Adrenal gland (tissue), 12 donors: ENCODE data around the gene CSH1. TPM values are rescaled to one million over a fixed set of nuclear protein-coding genes. Genes with fewer than 3 reads are reported as not detected.
A peak's percentile ranks its signal among the peaks of the same experiment; 100 is the strongest.
"Not testable (repeated sequence)": the region's sequence is repeated elsewhere in the genome, so short reads cannot be mapped to it uniquely, and the experiment has no call there.

ENCODE experiments used
- DNase-seq, 7 donors: peaks; one replicate each; pipeline ENCODE4 v3.0.0-alpha.2; 2019 to 2020
- H3K27ac ChIP-seq, 5 donors: fragments of 200-600 bp; sonication (generic) in 4 of 5; 1 replicate in 3 of 5; 2 replicates in 2 of 5; pipeline versions ENCODE4 v1.5.1 to v1.8.0; 2016 to 2020; ENCODE audit warnings: mild to moderate bottlenecking in 1 of 5
- H3K27me3 ChIP-seq: fragments of 200-600 bp; 2 replicates; pipeline ENCODE4 v1.8.0; 2021
- H3K36me3 ChIP-seq, 2 donors: fragments of 200-600 bp; replicated peaks in 1 of 2; 1 replicate in 1 of 2; 2 replicates in 1 of 2; pipeline versions ENCODE4 v1.5.1 to v1.8.0; 2018 to 2022
- H3K4me1 ChIP-seq, 2 donors: fragments of 200-600 bp; replicated peaks in 1 of 2; 1 replicate in 1 of 2; 2 replicates in 1 of 2; pipeline versions ENCODE4 v1.5.1 to v1.8.0; 2018 to 2021
- H3K4me3 ChIP-seq, 4 donors: fragments of 200-600 bp; sonication (generic) in 3 of 4; one replicate each; pipeline ENCODE4 v1.5.1; 2016 to 2018
- H3K9me3 ChIP-seq, 3 donors: fragments of 200-600 bp; sonication (generic) in 1 of 3; replicated peaks in 1 of 3; 1 replicate in 2 of 3; 2 replicates in 1 of 3; pipeline versions ENCODE4 v1.5.1 to v1.8.0; 2016 to 2021
- POLR2A ChIP-seq, 2 donors: fragments of 450-650 bp; IDR thresholded peaks; one replicate each; pipeline ENCODE4 v1.6.1; 2017; ENCODE audit warnings: antibody characterized with exemption in 2 of 2, mild to moderate bottlenecking in 2 of 2, moderate library complexity in 1 of 2
- WGBS, 4 donors: extraction: QIAGEN DNeasy Blood & Tissue Kit in 2 of 4; methylation state at CpG; one replicate each; pipeline versions ENCODE4 v1.1.5 to v1.1.7; 2013 to 2017; 5-methylcytosine and 5-hydroxymethylcytosine counted together
- intact Hi-C, 2 donors: fragments of 100-400 bp; cut with DNase I; formaldehyde crosslinking; loops; one replicate each; pipeline versions ENCODE4 v1.14.1 to v1.15.0; 2022 to 2023
- polyA plus RNA-seq, 3 donors: library from polyadenylated mRNA; stranded (reverse); fragments of 200-250 nt in 2 of 3; fragments of 350-450 nt in 1 of 3; fragmentation: Illumina TruSeq in 1 of 3; extraction: RNeasy Lipid Tissue Mini Kit (QIAGEN cat#74804) in 1 of 3; gene quantifications; one replicate each; pipeline ENCODE4 v1.2.3, GENCODE V29; 2013 to 2014
- total RNA-seq, 9 donors: library from RNA; depleted of rRNA in 4 of 9; stranded (reverse); fragments of >200 nt in 4 of 9; fragments of 120-200 nt in 1 of 9; fragmentation: NEBNext Ultra II Directional in 1 of 9; extraction: Animal tissue kit (Norgen Biotek cat#: 25700) in 1 of 9; gene quantifications; one replicate each; pipeline versions ENCODE4 v1.1.0 to v1.2.4, GENCODE V29; 2013 to 2023
- TF ChIP-seq, protein P1 (sequence below), 6 experiments: fragments of 450-650 bp in 4 of 6; fragments of 200-600 bp in 2 of 6; sonication (generic) in 1 of 6; IDR thresholded peaks; 1 replicate in 5 of 6; 2 replicates in 1 of 6; pipeline versions ENCODE4 v1.5.1 to v1.8.0; 2016 to 2021; ENCODE audit warnings: antibody characterized with exemption in 6 of 6, mild to moderate bottlenecking in 2 of 6, moderate library complexity in 1 of 6
- donor health status: healthy with polysubstance abuse.
- donor health status: Bipolar disorder and iron deficiency.
- donor health status: DM: yes; HTN: yes; CAD: no.
- donor health status: DM: no; HTN: no; CAD: no.
- donor health status: DM: no; HTN: no; CAD: no.
- donor health status: DM: yes; HTN: yes; CAD: no.

Gene CSH1
- total and polyA plus RNA-seq, 12 donors = 1.4 TPM; not detected in 11

DNA sequence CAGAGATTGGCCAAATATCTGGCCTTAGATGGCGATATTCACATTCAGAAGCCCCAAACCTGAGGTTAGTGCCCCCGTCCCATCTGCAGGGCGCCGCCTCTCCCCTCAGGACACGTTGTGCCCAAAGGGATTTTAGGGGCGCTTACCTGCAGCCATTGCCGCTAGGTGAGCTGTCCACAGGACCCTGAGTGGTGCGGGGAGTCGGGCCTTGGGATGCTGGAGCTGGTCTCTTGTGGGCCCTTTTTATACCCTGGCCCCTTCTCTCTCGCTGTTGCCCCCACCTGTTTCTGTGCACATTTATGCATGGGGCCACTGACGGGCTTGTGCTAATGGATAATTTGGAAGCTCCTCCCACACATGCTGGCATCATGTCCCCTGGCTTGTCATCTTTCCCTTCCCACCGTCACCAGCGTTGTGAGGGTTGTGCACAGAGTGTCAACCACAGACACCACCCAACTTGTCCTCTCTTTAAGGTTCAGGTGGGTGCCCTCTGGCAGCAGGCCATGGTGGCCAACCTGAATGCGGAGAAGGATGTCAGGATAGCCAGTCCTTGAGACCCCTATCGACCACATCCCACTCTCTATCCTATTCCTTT is 14.8 kb upstream of the CSH1 start, which contains the start of gene CSHL1:
Gene CSHL1 (minus strand): TSS at position 218 of the 595 bp plus-strand sequence. CDS start 62 bp downstream, at position 156.
- no peak for DNase-seq
- no peak within 1 kb of the TSS for H3K4me3 ChIP-seq
- WGBS, 4 donors = 57 to 75% (median 66%) methylated on average over 12 to 15 of the region's 15 CpGs
- no peak for TF ChIP-seq POLR2A (IDR thresholded peaks at IDR 0.05)
- TF ChIP-seq, protein P1, sequence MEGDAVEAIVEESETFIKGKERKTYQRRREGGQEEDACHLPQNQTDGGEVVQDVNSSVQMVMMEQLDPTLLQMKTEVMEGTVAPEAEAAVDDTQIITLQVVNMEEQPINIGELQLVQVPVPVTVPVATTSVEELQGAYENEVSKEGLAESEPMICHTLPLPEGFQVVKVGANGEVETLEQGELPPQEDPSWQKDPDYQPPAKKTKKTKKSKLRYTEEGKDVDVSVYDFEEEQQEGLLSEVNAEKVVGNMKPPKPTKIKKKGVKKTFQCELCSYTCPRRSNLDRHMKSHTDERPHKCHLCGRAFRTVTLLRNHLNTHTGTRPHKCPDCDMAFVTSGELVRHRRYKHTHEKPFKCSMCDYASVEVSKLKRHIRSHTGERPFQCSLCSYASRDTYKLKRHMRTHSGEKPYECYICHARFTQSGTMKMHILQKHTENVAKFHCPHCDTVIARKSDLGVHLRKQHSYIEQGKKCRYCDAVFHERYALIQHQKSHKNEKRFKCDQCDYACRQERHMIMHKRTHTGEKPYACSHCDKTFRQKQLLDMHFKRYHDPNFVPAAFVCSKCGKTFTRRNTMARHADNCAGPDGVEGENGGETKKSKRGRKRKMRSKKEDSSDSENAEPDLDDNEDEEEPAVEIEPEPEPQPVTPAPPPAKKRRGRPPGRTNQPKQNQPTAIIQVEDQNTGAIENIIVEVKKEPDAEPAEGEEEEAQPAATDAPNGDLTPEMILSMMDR (IDR thresholded peaks at IDR 0.05) = no peak
- no peaks in the 10 kb centered on the region for H3K9me3 ChIP-seq
- no peaks in the 10 kb centered on the region for H3K36me3 ChIP-seq
- H3K27me3 ChIP-seq = peaks cover 4% of the 10 kb centered on the region
- H3K27ac ChIP-seq = no peak within 1 kb of the TSS
- no peaks in the 10 kb centered on the region for H3K4me1 ChIP-seq
- intact Hi-C loops = loop anchor here (10.0 kb wide), 2 partner anchors 114 to 374 kb away; partner anchors contain the start of gene ICAM2 (in 1 of the 2)

DNA sequence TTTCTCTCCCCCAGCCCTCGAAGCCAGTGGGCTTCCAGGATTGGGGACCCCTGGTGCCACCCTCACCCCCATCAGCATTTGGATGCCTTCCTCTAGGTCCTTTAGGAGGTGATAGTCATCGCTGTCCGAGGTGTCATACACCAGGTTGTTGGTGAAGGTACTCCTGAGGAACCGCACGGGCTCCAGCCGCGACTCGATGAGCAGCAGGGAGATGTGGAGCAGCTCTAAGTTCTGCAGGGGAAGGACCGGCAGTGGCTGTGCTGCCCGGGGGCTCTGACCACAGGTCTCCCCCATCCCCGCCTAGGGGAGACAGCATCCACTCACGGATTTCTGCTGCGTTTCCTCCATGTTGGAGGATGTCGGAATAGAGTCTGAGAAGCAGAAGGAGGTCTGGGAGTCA is 13.7 kb upstream of the CSH1 start:
- H3K36me3 ChIP-seq = no peaks in the 10 kb centered on the region
- H3K4me1 ChIP-seq = no peaks in the 10 kb centered on the region
- no peak for TF ChIP-seq POLR2A (IDR thresholded peaks at IDR 0.05)
- TF ChIP-seq, protein P1 (IDR thresholded peaks at IDR 0.05) = no peak
- intact Hi-C loops = loop anchor here (10.0 kb wide), 2 partner anchors 115 to 375 kb away; partner anchors contain the start of gene ICAM2 (in 1 of the 2)
- H3K27ac ChIP-seq = no peak overlapping the region
- DNase-seq = no peak
- H3K9me3 ChIP-seq = no peaks in the 10 kb centered on the region
- WGBS, 4 donors = 80 to 87% (median 83%) methylated on average over 13 to 14 of the region's 14 CpGs
- H3K27me3 ChIP-seq = peaks cover 4% of the 10 kb centered on the region
- no peak overlapping the region for H3K4me3 ChIP-seq

DNA sequence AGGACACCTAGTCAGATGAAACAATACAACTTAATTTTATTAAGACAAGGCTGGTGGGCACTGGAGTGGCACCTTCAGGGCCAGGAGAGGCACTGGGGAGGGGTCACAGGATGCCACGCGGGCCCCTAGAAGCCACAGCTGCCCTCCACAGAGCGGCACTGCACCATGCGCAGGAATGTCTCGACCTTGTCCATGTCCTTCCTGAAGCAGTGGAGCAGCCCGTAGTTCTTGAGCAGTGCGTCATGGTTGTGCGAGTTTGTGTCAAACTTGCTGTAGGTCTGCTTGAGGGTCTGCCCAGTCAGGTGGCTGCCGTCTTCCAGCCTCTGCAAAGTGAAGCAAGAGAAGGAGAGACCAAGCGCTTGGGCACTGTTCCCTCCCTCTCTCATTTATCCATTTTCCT is 13.2 kb upstream of the CSH1 start:
- peak in 1 of 7 donors; percentile 12 for DNase-seq
- H3K9me3 ChIP-seq, H3K4me1 ChIP-seq, H3K27me3 ChIP-seq, intact Hi-C loops, H3K4me3 ChIP-seq, H3K36me3 ChIP-seq, H3K27ac ChIP-seq: not testable (repeated sequence)
- 80 to 85% (median 83%) methylated on average over 5 to 10 of the region's 10 CpGs for WGBS, 4 donors

DNA sequence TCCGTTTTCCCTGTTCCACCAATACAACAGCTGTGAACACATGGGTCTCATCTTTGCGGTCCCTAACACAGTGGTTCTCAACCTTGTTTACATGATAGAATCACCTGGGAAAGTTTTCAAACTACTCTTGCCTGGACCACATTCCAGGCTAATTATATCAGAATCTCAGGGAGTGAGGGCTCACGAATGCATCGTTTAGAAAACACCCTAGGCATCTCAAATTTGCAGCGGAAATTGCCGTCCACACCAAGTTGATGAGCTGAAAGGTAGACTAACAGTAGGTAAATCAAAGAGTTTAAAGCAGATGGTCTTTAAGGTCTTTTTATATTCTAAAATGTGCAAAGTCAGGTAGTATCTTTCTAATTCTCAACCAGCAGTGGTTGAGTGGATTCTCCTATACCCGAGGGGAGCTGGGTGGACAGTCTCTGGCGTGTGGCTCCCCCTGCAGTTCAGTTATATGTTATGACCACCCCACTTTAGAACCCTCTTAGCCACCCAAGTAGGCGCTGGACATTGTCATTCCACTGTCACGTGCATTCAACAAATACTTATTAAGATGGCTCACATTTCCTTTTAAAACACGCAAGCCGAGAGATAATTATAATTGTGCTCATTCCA is 10.9 kb upstream of the CSH1 start:
- intact Hi-C loops, H3K27ac ChIP-seq, H3K36me3 ChIP-seq, H3K4me3 ChIP-seq, H3K27me3 ChIP-seq, H3K4me1 ChIP-seq, H3K9me3 ChIP-seq, DNase-seq: not testable (repeated sequence)
- 76 to 85% (median 82%) methylated on average over 10 to 12 of the region's 12 CpGs for WGBS, 4 donors

DNA sequence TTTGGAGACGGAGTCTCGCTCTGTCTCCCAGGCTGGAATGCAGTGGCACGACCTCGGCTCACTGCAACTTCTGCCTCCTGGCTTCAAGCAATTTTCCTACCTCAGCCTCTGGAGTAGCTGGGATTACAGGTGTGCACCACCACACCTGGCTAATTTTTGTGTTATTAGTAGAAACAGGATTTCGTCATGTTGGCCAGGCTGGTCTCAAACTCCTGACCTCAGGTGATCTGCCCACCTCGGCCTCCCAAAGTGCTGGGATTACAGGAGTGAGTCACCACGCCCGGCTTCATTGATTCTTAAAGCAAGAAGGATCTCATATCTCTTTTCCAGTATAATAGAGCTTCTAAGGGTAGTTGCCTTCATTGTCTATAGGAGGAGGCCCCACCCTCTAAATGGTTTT is 8.4 kb upstream of the CSH1 start:
- H3K4me3 ChIP-seq, H3K27me3 ChIP-seq, H3K4me1 ChIP-seq, DNase-seq, H3K36me3 ChIP-seq, H3K27ac ChIP-seq, H3K9me3 ChIP-seq, intact Hi-C loops: not testable (repeated sequence)
- 93 to 96% (median 93%) methylated on average over 8 of the region's 8 CpGs for WGBS, 4 donors
